ENCODE measurements around the gene TPSAB1. TPM values are rescaled to one million over a fixed set of nuclear protein-coding genes. Genes with fewer than 3 reads are reported as not detected.

Gene TPSAB1
- total and polyA plus RNA-seq, 10 donors = 0.26 to 17.9 (median 1.1) TPM; not detected in 1

DNA sequence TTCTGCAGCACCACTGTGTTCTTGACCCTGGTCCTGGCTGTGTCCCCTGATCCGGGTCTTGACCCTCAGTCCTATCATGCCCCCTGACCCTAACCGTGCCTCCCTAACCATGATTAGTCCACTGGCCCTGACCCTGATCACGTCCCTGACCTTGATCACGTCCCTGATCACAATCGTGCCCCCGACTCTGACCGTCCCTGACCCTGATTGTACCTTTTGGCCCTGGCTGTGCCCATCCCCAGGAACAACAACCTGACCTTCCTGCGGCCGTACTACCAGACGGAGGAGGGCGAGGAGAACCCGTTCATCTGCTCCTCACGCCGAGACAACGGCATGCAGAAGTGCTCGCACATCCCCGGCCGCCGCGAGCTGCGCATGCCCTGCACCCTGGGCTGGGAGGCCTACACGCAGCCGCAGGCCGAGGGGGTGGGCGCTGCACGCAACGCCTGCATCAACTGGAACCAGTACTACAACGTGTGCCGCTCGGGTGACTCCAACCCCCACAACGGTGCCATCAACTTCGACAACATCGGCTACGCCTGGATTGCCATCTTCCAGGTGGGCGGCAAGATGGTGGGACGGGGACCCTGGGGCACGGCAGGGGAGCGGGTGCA is 40.4 kb upstream of the TPSAB1 start:
- no peak for DNase-seq
- no peak overlapping the region for H3K27ac ChIP-seq
- intact Hi-C loops (cut with DNase I; ENCODE audit: low total_unique reads) = no loop called here
- H3K27me3 ChIP-seq (replicated peaks in 1 of 7) = peaks cover 0 to 28% (median 0%) of the 10 kb centered on the region in 7 donors
- H3K9me3 ChIP-seq = no peaks in the 10 kb centered on the region
- 88 to 94% (median 91%) methylated on average over 17 to 38 of the region's 38 CpGs for WGBS, 5 donors
- no peak overlapping the region for H3K4me3 ChIP-seq
- H3K4me1 ChIP-seq = no peaks in the 10 kb centered on the region
- H3K36me3 ChIP-seq = no peaks in the 10 kb centered on the region
- TF ChIP-seq POLR2AphosphoS5 (IDR thresholded peaks at IDR 0.05) = no peak
- no peak for TF ChIP-seq POLR2A (IDR thresholded peaks at IDR 0.05)
- no peak for TF ChIP-seq CTCF (IDR thresholded peaks at IDR 0.05 in 8 of 11, conservative IDR thresholded peaks at IDR 0.05 in 3 of 11)

DNA sequence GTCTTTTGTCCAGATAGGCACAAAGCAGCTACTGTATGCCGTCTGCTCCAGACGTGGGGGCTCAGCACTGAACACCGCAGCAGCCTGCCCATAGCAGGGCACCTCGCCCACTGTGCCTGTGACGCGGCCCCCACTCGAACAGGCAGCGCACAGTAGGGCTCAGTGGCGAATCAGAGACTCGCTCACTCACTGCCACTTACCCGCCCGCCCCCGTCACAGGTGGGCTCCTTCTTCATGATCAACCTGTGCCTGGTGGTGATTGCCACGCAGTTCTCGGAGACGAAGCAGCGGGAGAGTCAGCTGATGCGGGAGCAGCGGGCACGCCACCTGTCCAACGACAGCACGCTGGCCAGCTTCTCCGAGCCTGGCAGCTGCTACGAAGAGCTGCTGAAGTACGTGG is 39.1 kb upstream of the TPSAB1 start:
- H3K9me3 ChIP-seq = no peaks in the 10 kb centered on the region
- H3K36me3 ChIP-seq = no peaks in the 10 kb centered on the region
- H3K4me1 ChIP-seq = no peaks in the 10 kb centered on the region
- intact Hi-C loops (cut with DNase I; ENCODE audit: low total_unique reads) = no loop called here
- no peak for TF ChIP-seq CTCF (IDR thresholded peaks at IDR 0.05 in 8 of 11, conservative IDR thresholded peaks at IDR 0.05 in 3 of 11)
- no peak for TF ChIP-seq POLR2AphosphoS5 (IDR thresholded peaks at IDR 0.05)
- no peak for TF ChIP-seq POLR2A (IDR thresholded peaks at IDR 0.05)
- H3K4me3 ChIP-seq = no peak overlapping the region
- no peak overlapping the region for H3K27ac ChIP-seq
- peaks cover 0 to 29% (median 0%) of the 10 kb centered on the region in 7 donors for H3K27me3 ChIP-seq (replicated peaks in 1 of 7)
- 87 to 95% (median 93%) methylated on average over 20 to 25 of the region's 25 CpGs for WGBS, 5 donors
- no peak for DNase-seq

DNA sequence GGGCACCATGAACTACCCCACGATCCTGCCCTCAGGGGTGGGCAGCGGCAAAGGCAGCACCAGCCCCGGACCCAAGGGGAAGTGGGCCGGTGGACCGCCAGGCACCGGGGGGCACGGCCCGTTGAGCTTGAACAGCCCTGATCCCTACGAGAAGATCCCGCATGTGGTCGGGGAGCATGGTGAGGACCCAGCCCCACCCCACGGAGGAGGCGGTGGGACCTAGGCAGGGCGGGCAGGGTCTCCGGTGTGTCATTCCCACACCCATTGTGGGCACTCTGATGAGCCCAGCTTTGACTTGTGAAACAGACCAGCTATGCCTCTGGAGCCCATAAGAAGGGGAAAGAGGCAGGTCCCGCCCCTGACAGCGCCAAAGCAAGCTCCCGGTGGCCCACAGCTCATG is 38.2 kb upstream of the TPSAB1 start:
- no peaks in the 10 kb centered on the region for H3K36me3 ChIP-seq
- intact Hi-C loops (cut with DNase I; ENCODE audit: low total_unique reads) = no loop called here
- no peak for TF ChIP-seq CTCF (IDR thresholded peaks at IDR 0.05 in 8 of 11, conservative IDR thresholded peaks at IDR 0.05 in 3 of 11)
- TF ChIP-seq POLR2AphosphoS5 (IDR thresholded peaks at IDR 0.05) = no peak
- no peak for TF ChIP-seq POLR2A (IDR thresholded peaks at IDR 0.05)
- WGBS, 5 donors = 88 to 100% (median 90%) methylated on average over 7 to 18 of the region's 18 CpGs
- no peaks in the 10 kb centered on the region for H3K9me3 ChIP-seq
- H3K4me3 ChIP-seq = no peak overlapping the region
- DNase-seq = no peak
- no peaks in the 10 kb centered on the region for H3K4me1 ChIP-seq
- peaks cover 0 to 28% (median 0%) of the 10 kb centered on the region in 7 donors for H3K27me3 ChIP-seq (replicated peaks in 1 of 7)
- H3K27ac ChIP-seq = no peak overlapping the region

DNA sequence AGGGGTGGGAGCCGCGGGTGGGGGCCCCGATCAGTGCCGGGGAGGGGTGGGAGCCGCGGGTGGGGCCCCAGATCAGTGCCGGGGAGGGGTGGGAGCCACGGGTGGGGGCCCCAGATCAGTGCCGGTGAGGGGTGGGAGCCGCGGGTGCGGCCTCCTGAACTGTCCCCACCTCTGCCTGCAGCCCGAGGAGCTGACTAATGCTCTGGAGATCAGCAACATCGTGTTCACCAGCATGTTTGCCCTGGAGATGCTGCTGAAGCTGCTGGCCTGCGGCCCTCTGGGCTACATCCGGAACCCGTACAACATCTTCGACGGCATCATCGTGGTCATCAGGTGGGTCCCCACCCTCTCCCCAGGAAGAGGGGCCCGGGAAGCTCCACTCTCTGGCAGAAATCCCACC is 35.6 kb upstream of the TPSAB1 start:
- no peak for DNase-seq
- no peaks in the 10 kb centered on the region for H3K4me1 ChIP-seq
- no peaks in the 10 kb centered on the region for H3K9me3 ChIP-seq
- intact Hi-C loops (cut with DNase I; ENCODE audit: low total_unique reads) = no loop called here
- H3K27ac ChIP-seq = no peak overlapping the region
- WGBS, 5 donors = 73 to 92% (median 81%) methylated on average over 8 to 15 of the region's 21 CpGs
- TF ChIP-seq POLR2A (IDR thresholded peaks at IDR 0.05) (no peak), CTCF (IDR thresholded peaks at IDR 0.05 in 8 of 11, conservative IDR thresholded peaks at IDR 0.05 in 3 of 11) (no peak), POLR2AphosphoS5 (IDR thresholded peaks at IDR 0.05) (no peak)
- H3K27me3 ChIP-seq (replicated peaks in 1 of 7) = peaks cover 0 to 34% (median 0%) of the 10 kb centered on the region in 7 donors
- H3K36me3 ChIP-seq = no peaks in the 10 kb centered on the region
- H3K4me3 ChIP-seq = no peak overlapping the region

Measured in spleen (tissue), 11 donors.